Fibroblast of the aortic adventitia (primary cell): ENCODE data around the gene SUMO3. TPM values are rescaled to one million over a fixed set of nuclear protein-coding genes. Genes with fewer than 3 reads are reported as not detected.

ENCODE experiments used
- DNase-seq: peaks from one replicate; pipeline ENCODE4 v3.0.0-alpha.2; 2010; ENCODE audit warnings: low read depth
- H3K4me3 ChIP-seq: 2 replicates; pipeline ENCODE4 v1.5.1; 2011; ENCODE audit warnings: low read depth, mild to moderate bottlenecking, control low read depth, low read length, moderate library complexity
- CTCF ChIP-seq: IDR thresholded peaks from 2 replicates; pipeline ENCODE4 v1.5.1; 2011; ENCODE audit warnings: mild to moderate bottlenecking, low read length, control low read depth, inconsistent platforms; ENCODE audit not compliant: insufficient read depth
- total RNA-seq: library from RNA; depleted of rRNA; stranded (reverse); fragments of >200 nt; gene quantifications from 2 replicates; pipeline ENCODE4 v1.2.3, GENCODE V29; 2012; ENCODE audit warnings: low replicate concordance

Gene SUMO3
- total RNA-seq, 1 donor = 130 TPM

- no peak for DNase-seq
- TF ChIP-seq CTCF = no peak
These were observed 22.5 kb downstream of the SUMO3 start for GRCh38 chr21:44795342-44795741.

GRCh38 chr21:44793592-44794374 lies 24.1 kb downstream of the SUMO3 start:
- TF ChIP-seq CTCF = no peak
- no peak for DNase-seq
- H3K4me3 ChIP-seq = no peak overlapping the region

More at GRCh38 chr21:44795342-44795741, 22.5 kb downstream of the SUMO3 start:
- no peak overlapping the region for H3K4me3 ChIP-seq

- H3K4me3 ChIP-seq = no peak overlapping the region
- TF ChIP-seq CTCF = peak; percentile 77
- peak; percentile 72 for DNase-seq
These were observed 24.9 kb downstream of the SUMO3 start for GRCh38 chr21:44792702-44793591.

- no peak for TF ChIP-seq CTCF
- H3K4me3 ChIP-seq = no peak overlapping the region
- no peak for DNase-seq
These were observed 25.9 kb downstream of the SUMO3 start for GRCh38 chr21:44791993-44792392.

GRCh38 chr21:44791246-44791645 lies 26.6 kb downstream of the SUMO3 start:
- DNase-seq = peak; percentile 53
- H3K4me3 ChIP-seq = no peak overlapping the region
- TF ChIP-seq CTCF = no peak

GRCh38 chr21:44790368-44790767 lies 27.5 kb downstream of the SUMO3 start:
- no peak for DNase-seq

More at GRCh38 chr21:44790368-44790767, 27.5 kb downstream of the SUMO3 start:
- TF ChIP-seq CTCF = no peak
- H3K4me3 ChIP-seq = no peak overlapping the region
